Measurements from ENCODE around the gene RASAL1. TPM values are rescaled to one million over a fixed set of nuclear protein-coding genes. Genes with fewer than 3 reads are reported as not detected.
A peak's percentile ranks its signal among the peaks of the same experiment; 100 is the strongest.
"Not testable (repeated sequence)": the region's sequence is repeated elsewhere in the genome, so short reads cannot be mapped to it uniquely, and the experiment has no call there.

RASAL1 gene
- total RNA-seq, 1 experiment from 2014 or later: 4.4 TPM

- Histone ChIP-seq H3K27me3 (ENCODE audit: control insufficient read depth, insufficient read depth, low read length) (no peaks in the 10 kb centered on the region), H3K36me3 (replicated peaks; ENCODE audit: control insufficient read depth, insufficient read depth, low read length) (no peaks in the 10 kb centered on the region), H3K4me3 (ENCODE audit: insufficient read depth, low read depth, low read length) (no peak overlapping the region)
- DNase-seq: no peak
Measured at GRCh38 chr12:113120670-113121370, 14.7 kb downstream of the RASAL1 start.

GRCh38 chr12:113119980-113120669 lies 15.4 kb downstream of the RASAL1 start:
- DNase-seq: peak; percentile 58
- Histone ChIP-seq H3K27me3 (ENCODE audit: control insufficient read depth, insufficient read depth, low read length) (no peaks in the 10 kb centered on the region), H3K4me3 (ENCODE audit: insufficient read depth, low read depth, low read length) (no peak overlapping the region), H3K36me3 (replicated peaks; ENCODE audit: control insufficient read depth, insufficient read depth, low read length) (no peaks in the 10 kb centered on the region)

- Histone ChIP-seq H3K27me3 (ENCODE audit: control insufficient read depth, insufficient read depth, low read length) (no peaks in the 10 kb centered on the region), H3K36me3 (replicated peaks; ENCODE audit: control insufficient read depth, insufficient read depth, low read length) (no peaks in the 10 kb centered on the region), H3K4me3 (ENCODE audit: insufficient read depth, low read depth, low read length) (no peak overlapping the region)
- DNase-seq: no peak
Measured at GRCh38 chr12:113118142-113118541, 17.4 kb downstream of the RASAL1 start.

- H3K4me3 ChIP-seq (ENCODE audit: insufficient read depth, low read depth, low read length); H3K27me3 ChIP-seq (ENCODE audit: control insufficient read depth, insufficient read depth, low read length); DNase-seq; H3K36me3 ChIP-seq (replicated peaks; ENCODE audit: control insufficient read depth, insufficient read depth, low read length): not testable (repeated sequence)
Measured at GRCh38 chr12:113117684-113118083, 17.9 kb downstream of the RASAL1 start.

- no peak overlapping the region for H3K4me3 ChIP-seq (ENCODE audit: insufficient read depth, low read depth, low read length)
- DNase-seq: peak; percentile 57
- no peaks in the 10 kb centered on the region for H3K36me3 ChIP-seq (replicated peaks; ENCODE audit: control insufficient read depth, insufficient read depth, low read length)
- no peaks in the 10 kb centered on the region for H3K27me3 ChIP-seq (ENCODE audit: control insufficient read depth, insufficient read depth, low read length)
Measured at GRCh38 chr12:113116875-113117274, 18.7 kb downstream of the RASAL1 start.

GRCh38 chr12:113115455-113116126 lies 20.0 kb downstream of the RASAL1 start:
- Histone ChIP-seq H3K27me3 (ENCODE audit: control insufficient read depth, insufficient read depth, low read length) (no peaks in the 10 kb centered on the region; the same call in 1 of the 2 replicates), H3K4me3 (ENCODE audit: insufficient read depth, low read depth, low read length) (no peak overlapping the region), H3K36me3 (replicated peaks; ENCODE audit: control insufficient read depth, insufficient read depth, low read length) (no peaks in the 10 kb centered on the region)
- no peak for DNase-seq

GRCh38 chr12:113114447-113115178 lies 20.9 kb downstream of the RASAL1 start:
- H3K4me3 ChIP-seq (ENCODE audit: insufficient read depth, low read depth, low read length): no peak overlapping the region
- no peaks in the 10 kb centered on the region for H3K36me3 ChIP-seq (replicated peaks; ENCODE audit: control insufficient read depth, insufficient read depth, low read length)
- peak; percentile 38 for DNase-seq
- H3K27me3 ChIP-seq (ENCODE audit: control insufficient read depth, insufficient read depth, low read length): no peaks in the 10 kb centered on the region; the same call in 1 of the 2 replicates

- DNase-seq: no peak
- Histone ChIP-seq H3K4me3 (ENCODE audit: insufficient read depth, low read depth, low read length) (no peak overlapping the region), H3K27me3 (ENCODE audit: control insufficient read depth, insufficient read depth, low read length) (no peaks in the 10 kb centered on the region; the same call in 1 of the 2 replicates), H3K36me3 (replicated peaks; ENCODE audit: control insufficient read depth, insufficient read depth, low read length) (no peaks in the 10 kb centered on the region; the same call in 1 of the 2 replicates)
Measured at GRCh38 chr12:113113397-113113796, 22.2 kb downstream of the RASAL1 start.

- H3K36me3 ChIP-seq (replicated peaks; ENCODE audit: control insufficient read depth, insufficient read depth, low read length): no peaks in the 10 kb centered on the region; the same call in 1 of the 2 replicates
- H3K27me3 ChIP-seq (ENCODE audit: control insufficient read depth, insufficient read depth, low read length): no peaks in the 10 kb centered on the region; the same call in 1 of the 2 replicates
- peak; percentile 53 for DNase-seq
- H3K4me3 ChIP-seq (ENCODE audit: insufficient read depth, low read depth, low read length): no peak overlapping the region
Measured at GRCh38 chr12:113112043-113112899, 23.3 kb downstream of the RASAL1 start.

GRCh38 chr12:113111247-113111646 lies 24.3 kb downstream of the RASAL1 start:
- no peak for DNase-seq
- Histone ChIP-seq H3K36me3 (replicated peaks; ENCODE audit: control insufficient read depth, insufficient read depth, low read length) (no peaks in the 10 kb centered on the region; the same call in 1 of the 2 replicates), H3K4me3 (ENCODE audit: insufficient read depth, low read depth, low read length) (no peak overlapping the region), H3K27me3 (ENCODE audit: control insufficient read depth, insufficient read depth, low read length) (no peaks in the 10 kb centered on the region; the same call in 1 of the 2 replicates)

GRCh38 chr12:113109872-113110599 lies 25.5 kb downstream of the RASAL1 start:
- Histone ChIP-seq H3K4me3 (ENCODE audit: insufficient read depth, low read depth, low read length) (no peak overlapping the region), H3K36me3 (replicated peaks; ENCODE audit: control insufficient read depth, insufficient read depth, low read length) (no peaks in the 10 kb centered on the region; the same call in none of the 2 replicates), H3K27me3 (ENCODE audit: control insufficient read depth, insufficient read depth, low read length) (no peaks in the 10 kb centered on the region; the same call in 1 of the 2 replicates)
- peak; percentile 35 for DNase-seq

- Histone ChIP-seq H3K36me3 (replicated peaks; ENCODE audit: control insufficient read depth, insufficient read depth, low read length) (no peaks in the 10 kb centered on the region; the same call in none of the 2 replicates), H3K4me3 (ENCODE audit: insufficient read depth, low read depth, low read length) (no peak overlapping the region), H3K27me3 (ENCODE audit: control insufficient read depth, insufficient read depth, low read length) (no peaks in the 10 kb centered on the region; the same call in 1 of the 2 replicates)
- DNase-seq: no peak
Measured at GRCh38 chr12:113109360-113109759, 26.2 kb downstream of the RASAL1 start.

GRCh38 chr12:113108308-113108707 lies 27.3 kb downstream of the RASAL1 start:
- Histone ChIP-seq H3K36me3 (replicated peaks; ENCODE audit: control insufficient read depth, insufficient read depth, low read length) (no peaks in the 10 kb centered on the region; the same call in none of the 2 replicates), H3K27me3 (ENCODE audit: control insufficient read depth, insufficient read depth, low read length) (peaks cover 1% of the 10 kb centered on the region; the same call in 1 of the 2 replicates), H3K4me3 (ENCODE audit: insufficient read depth, low read depth, low read length) (no peak overlapping the region)
- no peak for DNase-seq
